ENCODE measurements around the gene GLIS2.

GLIS2 gene

GRCh38 chr16:4364196-4365013 lies 48.5 kb downstream of the GLIS2 start:
- TF ChIP-seq POLR2AphosphoS5 (IDR thresholded peaks at IDR 0.05; ENCODE audit: low read depth) (no peak), SPI1 (IDR thresholded peaks at IDR 0.05; ENCODE audit: borderline replicate concordance, low read depth) (no peak), GABPA (IDR thresholded peaks at IDR 0.05; ENCODE audit: low read depth) (no peak), REST (IDR thresholded peaks at IDR 0.05; ENCODE audit: insufficient replicate concordance, low read depth) (no peak), CTCF (IDR thresholded peaks at IDR 0.05; ENCODE audit: insufficient read depth, low read length) (no peak)
- no peak for DNase-seq (ENCODE audit: low read depth in 1 of 2, low spot score in 1 of 2)
- no peak overlapping the region for H3K4me3 ChIP-seq (replicated peaks; ENCODE audit: insufficient read depth, low read length)
- no peaks in the 10 kb centered on the region for H3K27me3 ChIP-seq (ENCODE audit: insufficient read depth, poor library complexity, severe bottlenecking)
- no peak overlapping the region for H3K27ac ChIP-seq (replicated peaks)

GRCh38 chr16:4365014-4365406 lies 49.1 kb downstream of the GLIS2 start:
- no peak for DNase-seq (ENCODE audit: low read depth in 1 of 2, low spot score in 1 of 2)
- no peak overlapping the region for H3K4me3 ChIP-seq (replicated peaks; ENCODE audit: insufficient read depth, low read length)
- no peaks in the 10 kb centered on the region for H3K27me3 ChIP-seq (ENCODE audit: insufficient read depth, poor library complexity, severe bottlenecking)
- no peak overlapping the region for H3K27ac ChIP-seq (replicated peaks)
- no peak for TF ChIP-seq CTCF (IDR thresholded peaks at IDR 0.05; ENCODE audit: insufficient read depth, low read length)
- TF ChIP-seq POLR2AphosphoS5 (IDR thresholded peaks at IDR 0.05; ENCODE audit: low read depth): no peak
- TF ChIP-seq GABPA (IDR thresholded peaks at IDR 0.05; ENCODE audit: low read depth): no peak
- TF ChIP-seq SPI1 (IDR thresholded peaks at IDR 0.05; ENCODE audit: borderline replicate concordance, low read depth): no peak
- TF ChIP-seq REST (IDR thresholded peaks at IDR 0.05; ENCODE audit: insufficient replicate concordance, low read depth): no peak

DNA sequence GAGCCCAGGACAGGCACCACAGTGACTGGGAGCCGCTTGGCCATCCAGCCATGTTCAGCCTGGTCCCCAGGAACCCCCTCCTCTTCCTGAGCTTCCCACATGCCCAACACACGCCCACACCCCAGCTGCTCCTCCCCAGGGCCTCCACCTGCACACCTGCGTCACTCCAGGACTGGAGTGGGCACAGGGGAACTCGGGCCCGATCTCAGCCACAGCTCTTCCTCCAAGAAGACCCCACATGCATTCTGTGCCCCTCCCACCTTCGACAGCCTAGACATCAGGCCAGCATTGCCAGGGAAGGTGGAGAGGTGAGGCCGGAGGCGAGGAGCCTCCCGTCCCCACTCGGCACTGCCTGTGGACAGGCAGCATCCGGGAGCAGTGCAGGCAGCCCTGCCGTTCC lies 49.7 kb downstream of the GLIS2 start:
- H3K27me3 ChIP-seq (ENCODE audit: insufficient read depth, poor library complexity, severe bottlenecking): no peaks in the 10 kb centered on the region
- TF ChIP-seq GABPA (IDR thresholded peaks at IDR 0.05; ENCODE audit: low read depth) (no peak), SPI1 (IDR thresholded peaks at IDR 0.05; ENCODE audit: borderline replicate concordance, low read depth) (no peak), CTCF (IDR thresholded peaks at IDR 0.05; ENCODE audit: insufficient read depth, low read length) (no peak), POLR2AphosphoS5 (IDR thresholded peaks at IDR 0.05; ENCODE audit: low read depth) (no peak), REST (IDR thresholded peaks at IDR 0.05; ENCODE audit: insufficient replicate concordance, low read depth) (no peak)
- no peak for DNase-seq (ENCODE audit: low read depth in 1 of 2, low spot score in 1 of 2)
- no peak overlapping the region for H3K27ac ChIP-seq (replicated peaks)
- H3K4me3 ChIP-seq (replicated peaks; ENCODE audit: insufficient read depth, low read length): no peak overlapping the region

All from HL-60 (cell line).